ENCODE results near the gene CRYGS.
"Not testable (repeated sequence)": the region's sequence is repeated elsewhere in the genome, so short reads cannot be mapped to it uniquely, and the experiment has no call there.

Gene CRYGS

DNA sequence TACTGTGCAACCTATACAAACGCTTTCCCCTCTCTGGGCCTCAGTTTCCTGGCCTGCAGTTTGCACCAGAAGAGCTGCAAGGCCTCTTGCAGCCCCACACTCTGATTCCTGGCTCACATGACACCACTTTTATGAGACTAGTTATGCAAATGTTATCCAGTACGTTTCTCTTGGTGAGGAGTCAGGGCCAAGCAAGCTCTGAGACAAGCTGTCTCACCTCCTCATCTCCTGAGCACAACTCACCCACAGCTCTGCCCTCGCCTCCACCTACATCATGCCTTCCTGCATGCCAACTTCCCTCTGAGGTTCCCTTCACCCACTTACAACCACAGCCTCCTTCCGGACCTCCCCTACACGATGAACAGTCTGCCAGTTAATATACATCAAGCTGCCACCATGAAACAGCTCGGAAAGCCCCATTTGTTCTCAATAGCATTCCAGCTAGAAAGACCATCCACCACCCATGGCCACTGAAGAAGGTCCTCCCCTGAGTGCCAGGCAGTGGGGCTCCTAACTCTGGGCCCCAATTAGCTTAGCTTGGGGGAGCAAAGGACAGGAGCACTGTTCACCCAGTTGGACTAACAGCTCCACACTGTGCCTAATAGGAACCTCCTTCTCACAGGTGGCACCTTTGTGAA, 25.0 kb downstream of the CRYGS start:
- DNase-seq (ENCODE audit: low spot score): no peak

DNA sequence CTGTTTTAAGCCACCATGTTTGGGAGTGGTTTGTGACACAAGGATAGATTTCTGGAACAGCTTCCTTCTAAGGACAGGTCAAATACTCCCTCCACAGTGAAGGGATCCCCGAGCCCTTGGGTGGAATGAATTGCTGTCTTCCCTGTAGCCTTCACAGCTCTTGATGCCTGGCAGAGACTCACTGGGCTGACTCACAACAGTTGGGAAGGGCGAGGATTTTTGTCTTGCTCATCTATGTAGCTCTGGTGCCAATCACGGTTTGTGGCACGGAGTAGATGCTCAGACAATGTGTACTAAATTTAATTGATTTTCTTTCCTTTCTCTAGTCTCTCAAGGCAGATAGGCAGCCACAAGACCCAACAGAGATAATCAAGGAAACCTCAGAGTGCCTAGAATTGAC, 27.0 kb downstream of the CRYGS start:
- DNase-seq (ENCODE audit: low spot score): no peak

DNA sequence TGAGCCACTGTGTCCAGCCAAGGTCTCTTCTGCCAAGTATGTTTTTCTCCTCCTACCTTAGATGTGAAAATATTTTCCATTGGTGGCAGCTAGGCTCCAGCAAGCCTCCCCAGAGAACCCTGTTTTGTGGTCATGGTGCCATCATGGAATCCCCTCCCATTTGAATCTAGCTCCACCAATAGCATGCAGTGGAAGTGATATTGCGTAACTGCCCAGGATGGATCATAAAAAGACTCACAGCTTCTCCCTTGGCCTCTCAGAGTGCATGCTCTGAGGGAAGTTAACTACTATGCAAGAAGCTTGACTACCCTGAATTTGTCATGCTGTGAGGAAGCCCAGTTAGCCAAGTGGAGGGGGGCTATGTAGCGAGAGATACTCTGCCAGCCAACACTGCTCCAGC, 27.5 kb downstream of the CRYGS start:
- DNase-seq (ENCODE audit: low spot score): no peak

DNA sequence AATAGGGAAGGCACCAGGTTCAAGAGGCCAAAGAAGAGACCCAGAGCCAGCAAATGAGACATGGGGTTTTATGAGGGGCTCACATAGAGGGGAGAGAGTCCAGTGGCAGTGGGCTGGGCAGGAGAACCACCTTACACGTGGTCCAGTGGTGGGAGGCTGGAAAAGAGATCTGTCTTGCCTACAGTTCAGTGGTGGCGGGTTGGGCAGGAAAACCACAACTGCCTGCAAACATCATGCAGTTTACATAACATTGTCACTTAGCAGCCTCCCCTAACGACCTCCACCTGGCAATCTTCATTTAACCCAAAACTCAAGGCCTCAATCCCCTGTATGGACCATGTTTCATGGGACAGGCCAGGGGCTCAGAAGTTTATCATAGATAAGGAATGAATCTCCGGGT, 29.1 kb downstream of the CRYGS start:
- no peak for DNase-seq (ENCODE audit: low spot score)

DNA sequence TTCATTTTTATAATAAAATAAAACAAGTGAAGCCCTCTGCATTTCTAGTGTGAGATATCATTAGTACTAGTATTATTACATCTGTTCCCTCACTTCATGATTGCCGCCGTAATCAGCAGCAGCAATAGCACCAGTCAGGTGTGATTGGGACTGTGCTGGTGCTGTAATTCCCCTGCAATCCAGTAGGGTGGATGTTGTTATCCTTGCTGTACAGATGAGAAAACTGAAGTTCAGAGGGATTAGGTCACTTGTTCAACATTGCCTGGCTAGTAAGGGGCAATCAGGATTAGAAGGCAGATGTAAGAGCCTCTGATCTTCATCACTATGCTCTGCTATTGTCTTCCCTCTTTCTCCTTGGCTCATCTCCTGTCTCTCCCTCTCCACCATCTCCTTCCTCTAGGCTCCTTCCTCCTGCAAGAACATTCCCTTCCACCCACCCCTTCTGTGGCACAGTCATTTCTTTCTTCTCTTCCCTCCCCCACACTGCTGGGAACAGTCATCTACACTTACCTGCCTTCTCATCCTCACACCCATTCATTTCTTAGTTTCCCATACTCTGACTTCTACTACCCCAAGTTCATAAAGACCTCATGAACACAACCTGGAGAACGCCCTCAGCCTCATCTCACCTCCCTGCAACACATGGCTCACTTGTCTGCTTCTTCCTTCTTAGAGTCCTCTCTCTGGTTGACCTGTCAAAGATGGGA, 29.7 kb downstream of the CRYGS start:
- DNase-seq (ENCODE audit: low spot score): no peak

DNA sequence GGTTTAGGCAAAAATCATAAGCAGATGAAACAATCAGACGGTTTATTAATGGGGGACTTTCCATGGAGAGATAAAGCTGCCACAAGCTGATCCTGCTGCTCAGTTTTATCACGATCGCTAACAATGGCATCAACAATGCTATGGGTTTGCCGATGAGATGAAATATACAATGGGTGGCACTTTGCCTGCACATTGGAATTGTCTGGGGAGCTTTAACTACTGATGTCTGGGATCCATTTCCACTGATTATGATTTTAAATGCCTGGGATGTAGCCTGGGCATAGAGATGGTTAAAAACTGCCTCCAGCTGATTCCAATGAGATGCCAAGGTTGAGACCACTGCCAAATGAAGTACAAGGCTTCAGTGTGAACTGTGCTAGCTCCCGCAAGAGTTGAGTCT, 30.8 kb downstream of the CRYGS start:
- no peak for DNase-seq (ENCODE audit: low spot score)

DNA sequence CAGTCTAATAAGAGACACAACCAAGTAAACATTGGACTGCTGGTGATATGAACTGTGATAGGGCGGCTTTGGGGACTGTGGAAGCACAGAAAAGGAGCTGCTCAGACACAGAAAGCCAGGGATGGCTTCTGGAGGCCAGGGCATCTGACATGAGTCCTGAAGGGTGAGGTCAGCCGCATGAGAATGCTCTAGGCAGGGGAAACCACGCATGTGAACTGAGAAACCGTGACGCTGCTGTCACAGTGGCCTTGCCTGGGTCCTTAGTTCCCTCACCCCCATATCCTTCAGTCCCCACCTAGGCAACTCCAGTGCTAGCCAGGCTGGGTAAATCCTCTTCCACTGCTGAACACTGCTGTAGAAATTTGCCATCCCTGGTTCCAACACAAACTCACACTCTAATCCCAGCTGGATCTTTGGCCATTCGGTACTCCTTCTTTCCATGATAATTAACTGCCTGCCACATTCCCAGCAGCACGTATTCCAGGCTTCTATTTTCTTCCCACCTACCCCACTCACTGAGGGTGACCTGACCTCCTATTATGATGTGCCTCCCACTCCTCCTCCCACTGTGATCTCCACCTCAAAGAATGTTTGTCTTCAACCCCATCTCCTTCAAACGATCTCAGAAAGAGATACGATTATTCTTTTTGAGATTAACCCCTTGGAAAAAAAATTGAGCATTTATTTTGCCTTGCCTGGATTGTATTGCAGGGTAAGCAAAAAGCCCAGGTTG, 31.4 kb downstream of the CRYGS start:
- no peak for DNase-seq (ENCODE audit: low spot score)

DNA sequence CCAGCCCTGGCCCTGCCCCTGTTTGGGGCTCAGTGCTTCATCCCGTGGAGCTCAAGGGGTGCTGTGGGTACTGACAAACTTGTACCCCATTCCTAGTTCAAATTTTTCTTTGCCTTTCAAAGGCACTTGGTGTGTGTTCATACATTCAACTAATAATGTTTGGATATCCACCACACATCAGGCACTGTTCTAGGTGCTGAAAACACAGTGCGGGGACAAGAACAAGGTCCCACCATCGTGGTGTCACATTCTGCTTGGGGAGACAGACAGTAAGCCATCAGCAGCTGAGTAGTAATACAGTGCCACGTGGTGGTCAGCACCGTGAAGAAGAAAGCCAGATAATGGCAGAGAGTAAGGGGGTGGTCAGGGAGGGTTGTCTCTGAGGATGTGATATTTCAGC, 32.5 kb downstream of the CRYGS start:
- no peak for DNase-seq (ENCODE audit: low spot score)

DNA sequence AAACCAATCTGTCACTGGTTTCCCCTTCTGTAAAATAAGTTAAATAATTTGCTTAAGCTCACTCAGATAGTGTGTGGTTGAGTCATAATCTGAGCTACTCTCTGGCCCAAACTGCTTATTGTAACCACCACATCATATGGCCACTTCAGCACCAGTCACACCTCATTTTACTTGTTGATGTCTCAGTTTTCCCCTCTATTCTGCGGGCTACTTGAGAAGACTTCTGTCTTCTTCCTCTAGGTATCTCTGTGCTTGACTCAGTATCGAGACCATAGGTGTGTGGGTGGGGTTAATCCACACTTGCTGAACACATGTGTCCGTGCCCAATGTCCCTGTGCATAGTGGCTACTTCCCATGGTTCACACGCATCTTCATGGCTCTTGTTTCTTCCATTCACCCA, 32.9 kb downstream of the CRYGS start:
- no peak for DNase-seq (ENCODE audit: low spot score)

DNA sequence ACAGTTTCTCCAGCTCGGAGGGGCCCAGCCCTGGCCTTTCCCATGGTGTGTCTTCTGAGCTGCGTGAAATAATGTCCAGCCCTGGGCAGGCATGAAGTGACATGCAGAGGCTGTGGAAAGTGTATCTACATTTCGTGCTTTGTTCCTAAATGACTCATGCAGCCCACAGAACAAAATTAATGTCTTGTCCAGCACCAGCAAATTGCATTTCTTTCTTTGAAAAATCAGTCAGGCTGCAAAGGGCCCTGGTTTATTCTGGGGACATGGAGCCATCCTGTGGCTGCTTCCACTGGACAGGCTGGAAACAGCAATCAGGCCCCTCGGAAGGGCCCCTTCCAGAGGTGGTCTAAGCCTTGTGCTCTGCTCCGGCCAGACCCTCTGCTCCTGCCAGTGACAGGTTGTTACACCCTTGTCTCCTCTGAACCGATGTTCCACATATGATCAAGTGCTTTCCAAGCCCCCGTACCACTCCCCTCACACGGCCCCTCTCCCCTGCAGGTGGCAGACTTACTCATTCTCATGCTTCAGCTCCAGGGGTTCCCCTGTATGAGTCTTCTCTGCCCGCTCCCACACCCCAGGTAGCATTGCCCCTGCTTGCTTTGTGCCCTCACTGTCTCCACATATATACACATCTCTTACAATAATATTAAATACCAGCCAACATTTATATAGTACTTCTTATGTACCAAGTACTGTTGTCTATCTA, 33.7 kb downstream of the CRYGS start:
- DNase-seq (ENCODE audit: low spot score): no peak

DNA sequence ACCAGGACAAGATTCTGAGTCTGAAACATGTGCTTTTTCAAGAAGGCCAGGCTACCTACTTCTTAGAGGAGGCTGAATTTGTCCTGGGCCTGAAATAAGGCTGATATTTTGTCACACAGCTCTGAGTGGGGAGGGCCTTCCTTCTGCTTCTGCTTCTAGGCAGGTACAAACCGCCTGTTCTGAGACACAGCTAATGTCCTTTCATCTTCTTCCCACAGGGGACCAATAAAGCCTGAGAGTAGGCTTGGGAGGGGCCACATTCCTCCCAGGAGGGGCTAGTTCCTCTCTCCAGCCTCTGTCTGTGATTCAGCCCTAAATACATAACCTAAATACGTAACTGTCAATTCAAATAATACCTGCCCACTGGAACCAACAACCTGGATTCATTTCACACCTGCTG, 34.8 kb downstream of the CRYGS start:
- DNase-seq (ENCODE audit: low spot score): no peak

DNA sequence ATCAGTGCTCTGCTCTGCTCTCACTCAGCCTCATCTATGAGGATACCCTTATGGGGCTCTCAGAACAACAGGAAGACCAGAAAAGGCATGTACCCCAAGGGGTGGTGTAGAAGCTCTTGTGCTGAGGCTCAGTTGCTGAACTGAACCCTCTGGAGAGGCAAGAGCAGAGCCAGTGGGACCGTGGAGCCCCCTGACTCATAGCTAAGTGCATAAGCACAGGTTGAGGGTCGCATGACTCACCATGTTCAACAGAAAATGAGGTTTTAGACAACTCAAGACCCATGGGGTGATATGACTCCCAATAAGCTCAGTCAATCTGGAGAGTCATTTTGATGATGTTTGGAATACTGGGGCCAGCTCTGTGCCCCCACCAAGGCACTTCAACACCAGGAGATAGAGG, 37.3 kb downstream of the CRYGS start:
- no peak for DNase-seq (ENCODE audit: low spot score)

DNA sequence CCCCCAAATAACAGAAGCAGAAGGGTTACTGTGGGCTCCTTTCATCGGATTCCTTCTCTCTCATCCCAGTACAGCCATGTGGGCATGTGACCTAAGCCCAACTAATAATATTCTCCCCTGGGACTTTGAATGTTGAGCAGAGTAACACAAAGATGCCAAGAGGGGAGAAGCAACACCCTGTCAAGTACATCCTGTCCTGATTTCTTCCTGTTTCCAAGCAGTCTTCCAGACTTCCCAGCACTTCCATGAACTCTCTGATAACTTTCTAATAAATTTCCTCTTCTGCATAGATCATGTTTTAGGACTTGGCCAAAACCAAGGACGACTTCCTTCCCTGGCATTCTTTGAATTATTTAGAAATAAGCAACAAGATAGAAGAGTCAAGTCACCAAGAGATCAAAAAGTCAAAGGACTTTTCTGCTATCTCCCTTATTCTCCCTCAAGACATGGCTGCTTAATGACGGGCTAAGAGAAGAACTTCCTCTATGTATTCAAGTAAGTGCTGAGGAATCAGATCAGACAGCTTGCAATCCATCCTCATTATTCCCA, 37.9 kb downstream of the CRYGS start:
- no peak for DNase-seq (ENCODE audit: low spot score)

DNA sequence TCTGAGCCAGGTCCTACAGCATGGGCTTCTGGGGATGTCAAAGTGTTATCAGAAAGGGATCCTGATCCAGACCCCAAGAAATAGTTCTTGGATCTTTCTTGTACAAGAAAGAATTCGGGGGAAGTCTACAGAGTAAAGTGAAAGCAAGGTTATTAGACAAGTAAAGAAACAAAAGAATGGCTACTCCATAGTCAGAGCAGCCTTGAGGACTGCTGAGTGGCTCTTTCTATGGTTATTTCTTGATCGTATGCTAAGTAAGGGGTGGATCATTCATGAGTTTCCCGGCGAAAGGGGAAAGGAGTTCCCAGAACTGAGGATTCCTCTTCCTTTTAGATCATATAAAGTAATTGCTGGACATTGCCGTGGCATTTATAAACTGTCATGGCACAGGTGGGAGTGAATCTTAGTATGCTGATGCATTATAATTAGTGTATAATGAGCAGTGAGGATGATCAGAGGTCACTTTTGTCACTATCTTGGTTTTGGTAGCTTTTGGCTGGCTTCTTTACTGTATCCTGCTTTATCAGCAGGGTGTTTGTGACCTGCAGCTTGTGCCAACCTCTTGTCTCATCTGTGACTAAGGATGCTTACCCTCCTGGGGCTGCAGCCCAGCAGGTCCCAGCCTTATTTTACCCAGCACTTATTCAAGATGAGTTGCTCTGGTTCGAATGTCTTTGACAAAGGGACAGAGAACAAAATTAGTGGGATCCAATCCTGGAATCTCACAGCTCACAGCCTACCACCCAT, 41.0 kb downstream of the CRYGS start:
- no peak for DNase-seq (ENCODE audit: low spot score)

DNA sequence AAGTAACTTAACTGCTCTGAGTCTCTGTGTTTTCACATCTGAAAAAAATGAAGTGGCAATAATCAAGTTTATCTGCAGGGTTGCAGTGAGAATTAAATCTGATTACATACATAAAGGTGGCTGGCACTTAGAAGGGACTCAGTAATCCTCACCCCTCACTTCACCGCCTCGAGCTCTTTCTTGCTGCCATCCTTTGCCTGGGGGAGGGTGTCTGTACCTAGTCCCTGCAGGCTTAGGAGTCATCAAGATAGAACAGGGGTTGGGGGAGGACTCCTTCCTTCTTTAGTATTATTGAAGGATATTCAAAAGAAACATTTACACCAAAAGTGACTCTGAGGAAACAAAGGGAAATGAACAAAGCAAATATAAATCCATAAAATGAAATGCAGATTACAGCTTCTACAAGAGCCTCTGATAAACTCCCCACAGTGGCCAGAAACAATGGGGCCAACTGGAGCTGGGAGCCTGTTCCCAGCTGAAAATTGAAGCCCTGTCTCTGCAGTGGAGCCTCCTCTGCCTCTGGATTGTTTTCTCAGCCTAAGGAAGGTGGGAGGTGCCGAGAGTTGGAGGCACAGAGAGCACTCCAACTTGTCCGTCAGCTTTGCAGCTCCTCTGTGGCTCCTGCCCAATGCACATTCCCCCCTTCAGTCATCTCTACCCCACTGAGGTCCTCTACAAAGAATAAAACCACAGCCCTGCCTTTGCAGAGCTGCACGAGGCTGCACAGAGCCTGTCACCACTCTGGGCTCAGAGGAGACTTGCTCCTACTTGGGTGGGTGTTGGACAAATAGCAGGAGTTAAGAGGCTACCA, 41.8 kb downstream of the CRYGS start:
- DNase-seq (ENCODE audit: low spot score): no peak

DNA sequence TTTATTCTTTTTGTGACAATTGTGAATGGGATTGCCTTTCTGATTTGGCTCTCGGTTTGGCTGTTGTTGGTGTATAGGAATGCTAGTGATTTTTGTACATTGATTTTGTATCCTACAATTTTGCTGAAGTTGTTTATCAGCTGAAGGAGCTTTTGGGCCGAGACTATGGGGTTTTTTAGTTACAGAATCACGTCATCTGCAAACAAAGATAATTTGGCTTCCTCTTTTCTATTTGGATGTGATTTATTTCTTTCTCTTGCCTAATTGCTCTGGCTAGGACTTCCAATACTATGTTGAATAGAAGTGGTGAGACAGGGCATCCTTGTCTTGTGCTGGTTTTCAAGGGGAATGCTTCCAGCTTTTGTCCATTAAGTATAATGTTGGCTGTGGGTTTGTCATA, 44.2 kb downstream of the CRYGS start:
- DNase-seq (ENCODE audit: low spot score): not testable (repeated sequence)

DNA sequence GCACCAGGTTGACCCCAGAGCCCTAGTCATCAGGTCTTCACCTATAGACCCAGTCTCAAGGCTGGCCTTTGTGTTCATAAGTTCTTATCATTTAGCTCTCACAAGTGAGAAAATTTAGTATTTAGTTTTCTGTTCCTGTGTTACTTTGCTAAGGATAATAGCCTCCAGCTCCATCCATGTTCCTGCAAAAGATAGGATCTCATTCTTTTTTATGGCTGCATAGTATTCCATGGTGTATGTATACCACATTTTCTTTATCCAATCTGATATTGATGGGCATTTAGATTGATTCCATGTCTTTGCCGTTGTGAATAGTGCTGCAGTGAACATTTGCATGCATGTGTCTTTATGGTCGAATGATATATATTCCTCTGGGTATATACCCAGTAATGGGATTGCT, 46.2 kb downstream of the CRYGS start:
- not testable (repeated sequence) for DNase-seq (ENCODE audit: low spot score)

DNA sequence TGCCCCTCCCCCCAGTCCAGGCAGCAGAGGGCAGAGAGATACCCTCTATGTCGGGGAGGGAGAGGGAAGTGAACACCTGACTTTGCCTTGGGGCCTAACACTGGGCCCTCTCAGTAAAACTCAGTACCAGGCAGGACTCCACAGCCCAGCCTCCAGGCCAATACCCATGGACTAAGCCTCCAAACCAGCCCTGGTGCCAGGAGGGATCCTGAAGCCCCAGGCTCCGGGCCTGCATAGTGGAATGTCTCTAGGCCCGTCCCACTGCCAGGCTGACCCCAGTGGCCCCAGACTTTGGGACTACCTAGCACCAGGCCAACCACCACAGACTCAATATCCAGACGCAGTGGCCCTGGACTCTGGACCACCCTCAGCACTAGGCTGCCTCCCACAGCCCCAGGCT, 46.6 kb downstream of the CRYGS start:
- no peak for DNase-seq (ENCODE audit: low spot score)

DNA sequence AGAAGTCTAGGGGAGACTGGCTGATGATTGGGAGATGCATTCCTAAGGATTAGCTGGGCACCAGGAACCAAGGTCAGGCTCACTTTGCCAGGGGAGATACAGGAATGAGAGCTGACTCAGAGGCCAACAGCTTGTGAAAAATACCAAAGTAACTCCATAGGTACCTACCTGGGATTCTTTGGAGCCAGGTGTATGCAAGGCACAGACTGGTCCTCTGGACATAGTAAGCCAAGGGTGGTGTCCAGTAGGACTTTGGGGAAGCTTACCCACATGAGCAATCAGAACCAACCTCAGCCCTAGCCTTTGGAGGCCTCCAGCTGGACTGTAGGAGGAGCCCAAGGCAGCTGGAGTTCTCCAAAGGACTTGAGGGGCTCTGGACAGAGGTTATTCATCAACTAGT, 47.5 kb downstream of the CRYGS start:
- no peak for DNase-seq (ENCODE audit: low spot score)

DNA sequence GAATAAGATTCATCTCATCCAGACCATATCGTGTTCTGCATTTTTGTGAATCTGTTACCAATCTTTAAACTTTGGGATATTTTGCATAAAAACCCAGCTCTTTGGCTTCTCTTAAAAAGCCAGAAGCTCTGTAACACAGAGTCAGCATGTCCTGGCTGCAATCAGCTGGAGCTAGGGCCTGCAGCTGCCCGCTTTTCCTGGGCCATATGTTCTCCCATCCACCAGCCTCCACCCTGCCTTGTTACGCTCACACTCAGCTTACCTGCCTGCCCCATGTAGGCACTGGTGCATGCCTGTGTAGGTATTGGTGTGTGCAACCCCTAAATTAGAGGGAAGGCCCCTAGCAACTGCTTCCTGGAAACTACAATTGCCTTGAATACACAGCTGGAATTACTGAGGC, 48.2 kb downstream of the CRYGS start:
- DNase-seq (ENCODE audit: low spot score): no peak

Data from AG20443 (cell line).